B cell (primary cell): ENCODE data around the gene BHLHE40.

ENCODE experiments used
- EZH2 ChIP-seq: IDR thresholded peaks from 2 replicates; pipeline ENCODE4 v1.6.1; 2012; ENCODE audit warnings: borderline replicate concordance, low read depth, mild to moderate bottlenecking, moderate library complexity, low read length; ENCODE audit not compliant: insufficient read depth, poor library complexity, severe bottlenecking
- TF ChIP-seq, protein P1 (sequence below): fragments of 200-600 bp; IDR thresholded peaks from one replicate; pipeline ENCODE4 v1.8.0; 2022; ENCODE audit warnings: antibody characterized with exemption, mild to moderate bottlenecking

DNA sequence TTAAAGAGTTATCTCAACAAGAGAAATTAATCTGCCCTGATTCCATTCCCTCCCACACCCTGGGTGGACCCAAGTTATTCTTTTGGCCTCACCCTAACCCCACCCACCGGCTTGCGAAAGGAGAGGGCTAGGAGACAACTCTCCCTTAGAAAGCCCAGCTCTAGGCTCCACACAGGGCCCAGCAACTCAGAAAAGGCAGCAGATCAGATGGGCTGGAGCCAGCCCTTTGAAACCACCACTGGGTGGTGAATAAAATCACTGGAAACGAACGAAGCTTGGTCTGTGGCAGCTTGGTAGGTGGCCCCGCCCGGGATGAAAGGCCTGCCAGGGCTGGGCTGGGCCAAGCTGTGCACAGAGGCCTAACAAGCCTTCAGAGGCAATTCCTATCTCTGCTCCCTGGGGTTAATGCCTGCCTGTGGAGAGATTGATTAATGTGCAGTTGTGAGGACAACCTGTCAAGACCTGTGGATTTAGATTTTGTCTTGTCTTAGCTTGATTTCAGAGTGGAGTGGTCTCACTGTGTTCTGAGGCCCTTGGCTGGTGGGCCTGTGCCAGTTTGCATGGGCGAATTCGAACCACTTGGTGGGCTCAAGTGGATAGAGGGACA, 38.8 kb downstream of the BHLHE40 start:
- TF ChIP-seq, protein P1, sequence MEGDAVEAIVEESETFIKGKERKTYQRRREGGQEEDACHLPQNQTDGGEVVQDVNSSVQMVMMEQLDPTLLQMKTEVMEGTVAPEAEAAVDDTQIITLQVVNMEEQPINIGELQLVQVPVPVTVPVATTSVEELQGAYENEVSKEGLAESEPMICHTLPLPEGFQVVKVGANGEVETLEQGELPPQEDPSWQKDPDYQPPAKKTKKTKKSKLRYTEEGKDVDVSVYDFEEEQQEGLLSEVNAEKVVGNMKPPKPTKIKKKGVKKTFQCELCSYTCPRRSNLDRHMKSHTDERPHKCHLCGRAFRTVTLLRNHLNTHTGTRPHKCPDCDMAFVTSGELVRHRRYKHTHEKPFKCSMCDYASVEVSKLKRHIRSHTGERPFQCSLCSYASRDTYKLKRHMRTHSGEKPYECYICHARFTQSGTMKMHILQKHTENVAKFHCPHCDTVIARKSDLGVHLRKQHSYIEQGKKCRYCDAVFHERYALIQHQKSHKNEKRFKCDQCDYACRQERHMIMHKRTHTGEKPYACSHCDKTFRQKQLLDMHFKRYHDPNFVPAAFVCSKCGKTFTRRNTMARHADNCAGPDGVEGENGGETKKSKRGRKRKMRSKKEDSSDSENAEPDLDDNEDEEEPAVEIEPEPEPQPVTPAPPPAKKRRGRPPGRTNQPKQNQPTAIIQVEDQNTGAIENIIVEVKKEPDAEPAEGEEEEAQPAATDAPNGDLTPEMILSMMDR = no peak
- no peak for TF ChIP-seq EZH2
